A673 (cell line): ENCODE results near the gene NPAS2. TPM values are rescaled to one million over a fixed set of nuclear protein-coding genes. Genes with fewer than 3 reads are reported as not detected.
A peak's percentile ranks its signal among the peaks of the same experiment; 100 is the strongest.

Experiments used
- BruUV-seq: library from RNA; stranded (reverse); fragments of 400-500 nt; replicated peaks from 2 replicates; lab custom pipeline; 2021; lab: Mats Ljungman, UMichigan
- CTCF ChIA-PET: fragments of 300-600 bp; sonication (Branson Sonifier 250); formaldehyde crosslinking; loops from one replicate; lab custom pipeline; 2022; ENCODE audit warnings: antibody characterized with exemption; lab: Charles Lee
- POLR2A ChIA-PET: fragments of 300-600 bp; sonication (Branson Sonifier 250); formaldehyde crosslinking; loops from one replicate; lab custom pipeline; 2022; ENCODE audit warnings: antibody characterized with exemption; ENCODE audit not compliant: low non-redundant PET; lab: Charles Lee
- DNase-seq: peaks from one replicate; pipeline ENCODE4 v3.0.0-alpha.2; 2015; ENCODE audit warnings: low spot score
- H3K27ac ChIP-seq: fragments of 200-600 bp; sonication (generic); 2 replicates; pipeline ENCODE4 v1.5.1; 2016; ENCODE audit warnings: mixed run types, low read depth, mild to moderate bottlenecking, mixed read lengths, antibody characterized with exemption, low read length; ENCODE audit not compliant: poor library complexity, severe bottlenecking
- H3K27me3 ChIP-seq: fragments of 200-600 bp; sonication (generic); replicated peaks from 2 replicates; pipeline ENCODE4 v1.6.1; 2017; ENCODE audit warnings: mixed run types, low read depth, mild to moderate bottlenecking, mixed read lengths, antibody characterized with exemption, low read length; ENCODE audit not compliant: insufficient read depth, poor library complexity
- H3K36me3 ChIP-seq: fragments of 200-600 bp; sonication (generic); 2 replicates; pipeline ENCODE4 v1.6.1; 2016; ENCODE audit warnings: mixed run types, mild to moderate bottlenecking, mixed read lengths, antibody characterized with exemption, low read length; ENCODE audit not compliant: insufficient read depth, poor library complexity, severe bottlenecking
- H3K4me1 ChIP-seq: fragments of 200-600 bp; sonication (generic); 2 replicates; pipeline ENCODE4 v1.6.1; 2017; ENCODE audit warnings: mixed run types, mild to moderate bottlenecking, mixed read lengths, antibody characterized with exemption, low read length; ENCODE audit not compliant: insufficient read depth, poor library complexity, severe bottlenecking
- H3K4me3 ChIP-seq: fragments of 200-600 bp; sonication (generic); 2 replicates; pipeline ENCODE4 v1.5.1; 2016; ENCODE audit warnings: low read depth, mixed run types, mild to moderate bottlenecking, mixed read lengths, low read length; ENCODE audit not compliant: poor library complexity, severe bottlenecking
- H3K9me3 ChIP-seq: fragments of 200-600 bp; sonication (generic); 2 replicates; pipeline ENCODE4 v1.6.1; 2016; ENCODE audit warnings: mixed run types, low read depth, mild to moderate bottlenecking, mixed read lengths, antibody characterized with exemption, low read length; ENCODE audit not compliant: poor library complexity, severe bottlenecking
- EZH2 ChIP-seq: fragments of 200-600 bp; sonication (generic); IDR thresholded peaks from 2 replicates; pipeline ENCODE4 v1.6.1; 2017; ENCODE audit warnings: borderline replicate concordance, low read depth, mild to moderate bottlenecking, mixed read lengths, antibody characterized with exemption, low read length; ENCODE audit not compliant: poor library complexity, severe bottlenecking
- intact Hi-C: fragments of 100-400 bp; cut with micrococcal nuclease; formaldehyde crosslinking; loops from one replicate; pipeline ENCODE4 v1.10.0; 2022; ENCODE audit not compliant: unreplicated experiment
- total RNA-seq: library from RNA; stranded (reverse); gene quantifications from 2 replicates; pipeline ENCODE4 v1.2.3, GENCODE V29; 2021
- TF ChIP-seq, protein P1 (sequence below): fragments of 300-800, 200-600 bp; sonication (generic); conservative IDR thresholded peaks from 2 replicates; pipeline ENCODE4 v1.5.1; 2017; ENCODE audit warnings: low read depth, mild to moderate bottlenecking, antibody characterized with exemption, low read length, moderate library complexity, mixed read lengths

The NPAS2 gene
- total RNA-seq, 1 experiment from 2014 or later = 9.4 TPM

DNA sequence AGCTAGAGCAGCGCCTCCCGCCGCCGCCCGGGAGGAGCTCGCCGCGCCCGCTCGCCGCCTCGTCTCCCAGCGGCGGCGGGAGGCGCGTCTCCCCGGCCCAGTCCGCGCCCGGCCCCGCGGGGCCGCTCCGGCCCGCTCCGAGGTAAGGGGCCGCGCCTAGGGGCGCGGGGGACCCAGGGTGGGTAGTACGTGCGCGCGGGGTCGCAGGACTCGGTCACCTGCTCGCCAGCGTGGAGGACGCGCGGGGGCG is 259 bp downstream of the NPAS2 start:
- H3K36me3 ChIP-seq = no peaks in the 10 kb centered on the region
- DNase-seq = no peak
- no peaks in the 10 kb centered on the region for H3K9me3 ChIP-seq
- POLR2A ChIA-PET = no interaction called here
- H3K27ac ChIP-seq = no peak overlapping the region
- H3K27me3 ChIP-seq = peaks cover 48% of the 10 kb centered on the region
- H3K4me1 ChIP-seq = peaks cover 7% of the 10 kb centered on the region
- BruUV-seq = no TSS peak
- CTCF ChIA-PET = no interaction called here
- intact Hi-C loops = no loop called here
- H3K4me3 ChIP-seq = peak overlapping the region; percentile 62
- TF ChIP-seq, protein P1, sequence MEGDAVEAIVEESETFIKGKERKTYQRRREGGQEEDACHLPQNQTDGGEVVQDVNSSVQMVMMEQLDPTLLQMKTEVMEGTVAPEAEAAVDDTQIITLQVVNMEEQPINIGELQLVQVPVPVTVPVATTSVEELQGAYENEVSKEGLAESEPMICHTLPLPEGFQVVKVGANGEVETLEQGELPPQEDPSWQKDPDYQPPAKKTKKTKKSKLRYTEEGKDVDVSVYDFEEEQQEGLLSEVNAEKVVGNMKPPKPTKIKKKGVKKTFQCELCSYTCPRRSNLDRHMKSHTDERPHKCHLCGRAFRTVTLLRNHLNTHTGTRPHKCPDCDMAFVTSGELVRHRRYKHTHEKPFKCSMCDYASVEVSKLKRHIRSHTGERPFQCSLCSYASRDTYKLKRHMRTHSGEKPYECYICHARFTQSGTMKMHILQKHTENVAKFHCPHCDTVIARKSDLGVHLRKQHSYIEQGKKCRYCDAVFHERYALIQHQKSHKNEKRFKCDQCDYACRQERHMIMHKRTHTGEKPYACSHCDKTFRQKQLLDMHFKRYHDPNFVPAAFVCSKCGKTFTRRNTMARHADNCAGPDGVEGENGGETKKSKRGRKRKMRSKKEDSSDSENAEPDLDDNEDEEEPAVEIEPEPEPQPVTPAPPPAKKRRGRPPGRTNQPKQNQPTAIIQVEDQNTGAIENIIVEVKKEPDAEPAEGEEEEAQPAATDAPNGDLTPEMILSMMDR = no peak
- TF ChIP-seq EZH2 = no peak

DNA sequence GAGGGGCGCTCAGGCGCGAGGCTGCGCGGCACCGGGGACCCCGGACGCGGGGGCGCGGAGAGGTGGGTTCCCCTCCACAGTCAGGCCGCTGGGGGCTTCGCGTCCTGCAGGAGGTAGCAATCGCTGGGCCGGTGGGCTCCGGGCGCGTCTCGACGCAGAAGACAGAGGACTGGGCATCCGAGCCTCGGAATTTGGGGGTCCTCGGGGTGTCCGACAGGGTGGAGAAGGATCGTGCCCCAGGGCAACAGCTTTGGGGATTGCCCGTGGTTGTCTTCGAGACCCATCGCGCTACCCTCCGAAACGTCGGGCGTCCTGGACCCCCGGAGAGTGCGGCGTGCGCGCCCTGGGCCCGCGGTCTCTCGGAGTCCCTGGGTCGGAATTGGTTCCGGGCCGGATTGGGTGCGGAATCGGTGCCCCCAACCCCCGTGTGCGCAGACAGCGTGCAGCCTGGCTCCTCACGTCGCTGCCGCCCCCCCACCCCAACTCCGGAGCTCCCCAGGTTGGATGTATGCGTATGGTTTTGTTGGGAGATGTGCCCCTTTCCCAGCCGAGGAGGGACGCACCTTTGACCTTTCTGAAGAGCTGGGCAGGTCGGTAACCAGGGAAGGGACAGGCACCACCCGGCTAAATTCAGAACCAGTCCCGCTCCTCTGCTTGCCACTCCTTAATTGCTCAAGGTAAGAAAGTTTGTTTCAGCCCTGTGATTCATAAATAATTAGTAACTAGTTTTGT is 750 bp downstream of the NPAS2 start:
- no TSS peak for BruUV-seq
- H3K4me1 ChIP-seq = peaks cover 7% of the 10 kb centered on the region
- no peaks in the 10 kb centered on the region for H3K9me3 ChIP-seq
- no peaks in the 10 kb centered on the region for H3K36me3 ChIP-seq
- ChIA-PET CTCF (no interaction called here), POLR2A (no interaction called here)
- H3K4me3 ChIP-seq = peak overlapping the region; percentile 62
- peaks cover 48% of the 10 kb centered on the region for H3K27me3 ChIP-seq
- DNase-seq = no peak
- H3K27ac ChIP-seq = no peak overlapping the region
- TF ChIP-seq EZH2 = peak; percentile 78
- TF ChIP-seq, protein P1 = no peak
- intact Hi-C loops = no loop called here

DNA sequence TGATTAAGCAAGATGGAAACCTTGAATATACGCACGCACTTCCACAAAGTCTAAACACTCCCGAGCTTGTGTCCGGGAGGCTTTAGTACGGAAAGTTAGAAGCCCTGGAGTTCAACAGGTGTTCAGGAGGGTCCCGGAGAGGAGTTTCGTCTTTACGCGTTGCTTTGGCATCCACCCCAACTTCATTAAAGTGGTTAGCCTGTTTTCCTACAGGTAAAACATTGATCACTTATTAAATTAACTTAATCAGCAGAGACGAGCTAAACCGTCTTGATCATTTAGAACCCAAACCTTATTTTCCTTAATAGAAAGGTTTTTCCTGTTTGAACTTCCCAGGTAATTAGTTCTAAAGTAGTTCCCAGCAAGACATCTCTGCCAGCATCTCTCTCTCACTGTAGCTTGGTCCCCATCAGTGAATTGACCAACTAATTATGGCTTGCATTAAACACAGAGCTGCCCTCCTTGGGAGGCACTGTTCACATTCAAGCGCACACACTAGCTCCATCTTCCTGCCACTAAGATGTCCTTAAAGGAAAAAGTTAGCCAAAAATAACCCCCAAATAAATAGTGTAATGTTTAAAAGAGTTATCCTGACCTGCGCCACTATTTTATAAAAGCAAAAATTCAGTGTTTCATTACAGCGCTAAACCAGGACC is 1.4 kb downstream of the NPAS2 start:
- peak overlapping the region; percentile 62 for H3K4me3 ChIP-seq
- TF ChIP-seq EZH2 = no peak
- TF ChIP-seq, protein P1 = no peak
- intact Hi-C loops = no loop called here
- no peaks in the 10 kb centered on the region for H3K36me3 ChIP-seq
- ChIA-PET CTCF (no interaction called here), POLR2A (interaction anchor here (0.7 kb wide), 1 partner anchor 16 kb away, joined by 3 read pairs; no protein-coding TSS in a partner anchor)
- no TSS peak for BruUV-seq
- DNase-seq = no peak
- no peak overlapping the region for H3K27ac ChIP-seq
- H3K4me1 ChIP-seq = peaks cover 7% of the 10 kb centered on the region
- H3K9me3 ChIP-seq = no peaks in the 10 kb centered on the region
- H3K27me3 ChIP-seq = peaks cover 48% of the 10 kb centered on the region
